PC-9 (cell line): ENCODE results near the gene DNAJB12. TPM values are rescaled to one million over a fixed set of nuclear protein-coding genes. Genes with fewer than 3 reads are reported as not detected.
A peak's percentile ranks its signal among the peaks of the same experiment; 100 is the strongest.

ENCODE experiments used
- BruUV-seq: library from RNA; stranded (reverse); fragments of 400-500 nt; replicated peaks from 2 replicates; lab custom pipeline; 2021; lab: Mats Ljungman, UMichigan
- CTCF ChIA-PET: fragments of 300-600 bp; sonication (Branson Sonifier 250); formaldehyde crosslinking; loops from one replicate; lab custom pipeline; 2022; ENCODE audit warnings: antibody characterized with exemption; lab: Charles Lee
- POLR2A ChIA-PET: fragments of 300-600 bp; sonication (Branson Sonifier 250); formaldehyde crosslinking; loops from one replicate; lab custom pipeline; 2022; ENCODE audit warnings: antibody characterized with exemption; ENCODE audit not compliant: unreplicated experiment; lab: Charles Lee
- DNase-seq, 2 experiments: peaks; one replicate each; pipeline versions ENCODE4 v3.0.0 to v3.0.0-alpha.2; 2015 to 2022; ENCODE audit warnings: mixed read lengths in 1 of 2
- H2AFZ ChIP-seq: fragments of 200-600 bp; sonication (generic); 2 replicates; pipeline ENCODE4 v1.8.1; 2017; ENCODE audit warnings: antibody characterized with exemption
- H3F3A ChIP-seq: fragments of 200-600 bp; sonication (generic); 2 replicates; pipeline ENCODE4 v1.8.1; 2017; ENCODE audit warnings: antibody characterized with exemption, mild to moderate bottlenecking, low read depth; ENCODE audit not compliant: insufficient read depth
- H3K27ac ChIP-seq: fragments of 200-600 bp; sonication (generic); 2 replicates; pipeline ENCODE4 v1.6.1; 2016; ENCODE audit warnings: mixed run types
- H3K27me3 ChIP-seq: fragments of 200-600 bp; sonication (generic); 2 replicates; pipeline ENCODE4 v1.6.1; 2016; ENCODE audit warnings: low read depth, mixed run types; ENCODE audit not compliant: insufficient read depth
- H3K36me3 ChIP-seq: fragments of 200-600 bp; sonication (generic); 2 replicates; pipeline ENCODE4 v1.6.1; 2016; ENCODE audit warnings: low read depth, mixed run types
- H3K4me1 ChIP-seq: fragments of 200-600 bp; sonication (generic); replicated peaks from 2 replicates; pipeline ENCODE4 v1.6.1; 2016; ENCODE audit warnings: mixed run types; ENCODE audit not compliant: insufficient read depth
- H3K4me2 ChIP-seq: fragments of 200-600 bp; sonication (generic); 2 replicates; pipeline ENCODE4 v1.6.1; 2017; ENCODE audit warnings: mixed run types
- H3K4me3 ChIP-seq: fragments of 200-600 bp; sonication (generic); 2 replicates; pipeline ENCODE4 v1.6.1; 2016; ENCODE audit warnings: mixed run types
- H3K79me2 ChIP-seq: fragments of 200-600 bp; sonication (generic); 2 replicates; pipeline ENCODE4 v1.6.1; 2017; ENCODE audit warnings: low read depth, mixed run types
- H3K9me2 ChIP-seq: fragments of 200-600 bp; sonication (generic); 2 replicates; pipeline ENCODE4 v1.8.1; 2017; ENCODE audit warnings: mild to moderate bottlenecking; ENCODE audit not compliant: insufficient read depth
- H3K9me3 ChIP-seq: fragments of 200-600 bp; sonication (generic); 2 replicates; pipeline ENCODE4 v1.8.1; 2016; ENCODE audit warnings: low read depth; ENCODE audit not compliant: insufficient read depth
- H4K20me1 ChIP-seq: fragments of 200-600 bp; sonication (generic); 2 replicates; pipeline ENCODE4 v1.8.1; 2017; ENCODE audit not compliant: insufficient read depth
- CTCF ChIP-seq: fragments of 200-600 bp; sonication (generic); conservative IDR thresholded peaks from 2 replicates; pipeline ENCODE4 v1.6.1; 2017; ENCODE audit warnings: mixed run types, antibody characterized with exemption, mild to moderate bottlenecking, moderate library complexity
- EZH2 ChIP-seq: fragments of 200-600 bp; sonication (generic); IDR thresholded peaks from 2 replicates; pipeline ENCODE4 v1.8.0; 2017; ENCODE audit warnings: antibody characterized with exemption, low read depth
- intact Hi-C: fragments of 100-400 bp; cut with micrococcal nuclease; formaldehyde crosslinking; loops from one replicate; pipeline ENCODE4 v1.10.0; 2022; ENCODE audit not compliant: unreplicated experiment
- total RNA-seq: library from RNA; stranded (reverse); gene quantifications from 2 replicates; pipeline ENCODE4 v1.2.3, GENCODE V29; 2021

The DNAJB12 gene
- total RNA-seq, 1 experiment from 2014 or later: 46.9 TPM

GRCh38 chr10:72331575-72332422, 22.9 kb downstream of the DNAJB12 start:
- Histone ChIP-seq H3K27me3 (no peaks in the 10 kb centered on the region), H4K20me1 (no peaks in the 10 kb centered on the region), H3K27ac (peak overlapping the region; percentile 95), H3K9me2 (no peaks in the 10 kb centered on the region), H3K4me2 (peak overlapping the region; percentile 71), H3K9me3 (no peaks in the 10 kb centered on the region), H3K36me3 (0 out of 2 replicates have a peak, but pooled peaks cover 4% of the 10 kb centered on the region), H3K4me1 (peaks cover 64% of the 10 kb centered on the region), H2AFZ (no peak overlapping the region), H3K4me3 (peak overlapping the region; percentile 36; the same call in 1 of the 2 replicates), H3F3A (peaks cover 45% of the 10 kb centered on the region), H3K79me2 (no peaks in the 10 kb centered on the region)
- ChIA-PET CTCF (interaction anchor here (0.5 to 1.5 kb wide), 13 partner anchors 11 to 376 kb away, joined by 3 to 18 read pairs (median 4); no protein-coding TSS in a partner anchor), POLR2A (interaction anchor here (0.5 to 1.2 kb wide), 25 partner anchors 10 to 831 kb away, joined by 3 to 18 read pairs (median 5); partner anchors contain the start of gene PSAP)
- peak; percentile 95 to 99 for DNase-seq
- TF ChIP-seq EZH2 (no peak), CTCF (peak; percentile 44)
- intact Hi-C loops: loop anchor here (1.0 to 10.0 kb wide), 5 partner anchors 11 to 1017 kb away; partner anchors contain the start of gene SLC29A3
- BruUV-seq: no TSS peak

GRCh38 chr10:72330069-72330426, 24.7 kb downstream of the DNAJB12 start:
- TF ChIP-seq CTCF (no peak), EZH2 (no peak)
- Histone ChIP-seq H3K4me2 (peak overlapping the region; percentile 38), H3K79me2 (no peaks in the 10 kb centered on the region), H3K4me3 (no peak overlapping the region), H3K4me1 (peaks cover 66% of the 10 kb centered on the region), H3K36me3 (0 out of 2 replicates have a peak, but pooled peaks cover 1% of the 10 kb centered on the region), H3K9me2 (no peaks in the 10 kb centered on the region), H3K9me3 (no peaks in the 10 kb centered on the region), H3K27ac (peak overlapping the region; percentile 95), H3K27me3 (no peaks in the 10 kb centered on the region), H2AFZ (no peak overlapping the region), H4K20me1 (no peaks in the 10 kb centered on the region), H3F3A (peaks cover 52% of the 10 kb centered on the region)
- intact Hi-C loops: loop anchor here (5.0 to 10.0 kb wide), 2 partner anchors 563 to 1015 kb away; partner anchors contain the start of gene SLC29A3
- DNase-seq: peak in 1 of 2 experiments; percentile 31
- no TSS peak for BruUV-seq
- POLR2A ChIA-PET: interaction anchor here (0.5 to 0.6 kb wide), 4 partner anchors 9 to 306 kb away, joined by 3 to 9 read pairs (median 4); no protein-coding TSS in a partner anchor
- CTCF ChIA-PET: interaction anchor here (0.6 to 1.1 kb wide), 4 partner anchors 21 to 267 kb away, joined by 3 to 9 read pairs (median 3); no protein-coding TSS in a partner anchor
